Lung (tissue), 12 donors: Measurements from ENCODE around the gene TFF3. TPM values are rescaled to one million over a fixed set of nuclear protein-coding genes. Genes with fewer than 3 reads are reported as not detected.

Source experiments
- ATAC-seq: fragments of 200-7000 bp; cut with Tn5 transposase; one replicate; pipeline ENCODE4 v1.9.1; 2020; ENCODE audit warnings: moderate number of reproducible peaks; ENCODE audit not compliant: insufficient read depth, low FRiP score
- DNase-seq, 3 donors: peaks; one replicate each; pipeline ENCODE4 v3.0.0-alpha.2; 2013 to 2017
- H3K27ac ChIP-seq, 2 donors: one replicate each; pipeline ENCODE4 v1.5.1; 2013; ENCODE audit warnings: mild to moderate bottlenecking in 2 of 2, moderate library complexity in 2 of 2, control low read depth in 1 of 2, inconsistent platforms in 1 of 2, low read depth in 1 of 2, low read length in 1 of 2
- H3K27me3 ChIP-seq, 3 donors: one replicate each; pipeline ENCODE4 v1.5.1; 2013; ENCODE audit warnings: low read length in 2 of 3; ENCODE audit not compliant: control insufficient read depth in 3 of 3, insufficient read depth in 3 of 3
- H3K36me3 ChIP-seq, 4 donors: one replicate each; pipeline ENCODE4 v1.5.1; 2013; ENCODE audit warnings: low read length in 4 of 4, mild to moderate bottlenecking in 1 of 4, moderate library complexity in 1 of 4; ENCODE audit not compliant: control insufficient read depth in 4 of 4, insufficient read depth in 4 of 4
- H3K4me1 ChIP-seq, 5 donors: one replicate each; pipeline ENCODE4 v1.5.1; 2013; ENCODE audit warnings: low read length in 5 of 5, mild to moderate bottlenecking in 2 of 5, moderate library complexity in 1 of 5; ENCODE audit not compliant: control insufficient read depth in 5 of 5, insufficient read depth in 5 of 5
- H3K4me3 ChIP-seq: one replicate; pipeline ENCODE4 v1.5.1; 2013; ENCODE audit warnings: mild to moderate bottlenecking, control low read depth, moderate library complexity
- H3K9ac ChIP-seq, 2 donors: one replicate each; pipeline ENCODE4 v1.5.1; 2013; ENCODE audit warnings: low read length in 2 of 2, control low read depth in 1 of 2; ENCODE audit not compliant: insufficient read depth in 1 of 2
- H3K9me3 ChIP-seq, 4 donors: one replicate each; pipeline ENCODE4 v1.5.1; 2013; ENCODE audit warnings: low read length in 3 of 4, mild to moderate bottlenecking in 1 of 4, moderate library complexity in 1 of 4; ENCODE audit not compliant: control insufficient read depth in 4 of 4, insufficient read depth in 3 of 4
- WGBS, 2 donors: extraction: QIAGEN DNeasy Blood & Tissue Kit; methylation state at CpG; one replicate each; pipeline ENCODE4 v1.1.7; 2013; 5-methylcytosine and 5-hydroxymethylcytosine counted together
- polyA plus RNA-seq, 2 donors: library from polyadenylated mRNA; stranded (reverse); fragments of 200-250 nt; gene quantifications; one replicate each; pipeline ENCODE4 v1.2.1, GENCODE V29; 2013
- total RNA-seq, 2 donors: library from RNA; depleted of rRNA in 1 of 2; stranded (reverse); fragments of >200 nt in 1 of 2; gene quantifications; one replicate each; pipeline ENCODE4 v1.2.1, GENCODE V29; 2014 to 2021
- TF ChIP-seq, protein P1 (sequence below): IDR thresholded peaks from 2 replicates; pipeline ENCODE4 v1.5.1; 2012; ENCODE audit warnings: mild to moderate bottlenecking; ENCODE audit errors: control extremely low read depth, extremely low read depth
- donor health status: control.
- donor health status: control.
- donor health status: Bipolar disorder and iron deficiency.
- donor health status: healthy.
- donor health status: DM: yes; HTN: yes; CAD: no.

The TFF3 gene
- total and polyA plus RNA-seq, 4 donors = 23.9 to 54.0 (median 34.3) TPM

DNA sequence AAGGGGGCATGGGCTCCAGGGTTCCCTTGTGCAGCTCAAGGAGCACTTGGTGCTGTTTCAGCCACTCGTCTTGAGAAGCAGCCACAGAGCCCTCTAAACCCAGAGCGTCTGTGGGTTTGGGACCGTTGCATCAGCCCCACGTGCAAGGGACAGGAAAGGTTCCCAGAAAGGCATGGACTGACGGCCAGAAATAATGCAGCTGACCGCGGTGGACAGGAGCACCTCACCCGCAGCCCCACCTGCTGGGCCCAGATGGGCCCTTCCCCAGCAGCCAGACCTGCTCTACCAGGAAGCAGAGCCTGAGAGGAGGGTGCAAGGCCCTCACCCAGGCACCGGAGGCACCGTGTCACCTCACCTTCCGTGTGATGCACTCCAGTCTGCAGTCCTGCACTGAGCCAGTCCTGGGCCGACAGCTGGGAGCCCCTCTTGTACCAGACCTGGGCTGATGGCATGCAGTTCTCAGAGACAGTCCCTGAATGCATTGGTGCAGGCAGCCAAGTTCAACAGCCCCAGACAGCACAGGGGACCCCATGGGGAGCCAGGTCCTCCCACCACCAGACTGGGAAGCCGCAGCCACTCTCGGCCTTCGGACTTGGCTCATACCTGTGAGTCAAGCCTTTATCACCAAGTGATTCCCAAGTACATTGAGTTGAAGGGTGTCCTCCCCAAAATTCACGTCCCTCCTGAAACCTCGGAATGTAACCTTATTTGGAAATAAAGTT, 4.8 kb upstream of the TFF3 start:
- Histone ChIP-seq H3K27me3 (no peaks in the 10 kb centered on the region), H3K36me3 (no peaks in the 10 kb centered on the region), H3K9me3 (peaks cover 0 to 2% (median 0%) of the 10 kb centered on the region in 4 donors), H3K4me3 (no peak overlapping the region), H3K27ac (no peak overlapping the region), H3K4me1 (peaks cover 0 to 7% (median 0%) of the 10 kb centered on the region in 5 donors), H3K9ac (no peak overlapping the region)
- TF ChIP-seq, protein P1, sequence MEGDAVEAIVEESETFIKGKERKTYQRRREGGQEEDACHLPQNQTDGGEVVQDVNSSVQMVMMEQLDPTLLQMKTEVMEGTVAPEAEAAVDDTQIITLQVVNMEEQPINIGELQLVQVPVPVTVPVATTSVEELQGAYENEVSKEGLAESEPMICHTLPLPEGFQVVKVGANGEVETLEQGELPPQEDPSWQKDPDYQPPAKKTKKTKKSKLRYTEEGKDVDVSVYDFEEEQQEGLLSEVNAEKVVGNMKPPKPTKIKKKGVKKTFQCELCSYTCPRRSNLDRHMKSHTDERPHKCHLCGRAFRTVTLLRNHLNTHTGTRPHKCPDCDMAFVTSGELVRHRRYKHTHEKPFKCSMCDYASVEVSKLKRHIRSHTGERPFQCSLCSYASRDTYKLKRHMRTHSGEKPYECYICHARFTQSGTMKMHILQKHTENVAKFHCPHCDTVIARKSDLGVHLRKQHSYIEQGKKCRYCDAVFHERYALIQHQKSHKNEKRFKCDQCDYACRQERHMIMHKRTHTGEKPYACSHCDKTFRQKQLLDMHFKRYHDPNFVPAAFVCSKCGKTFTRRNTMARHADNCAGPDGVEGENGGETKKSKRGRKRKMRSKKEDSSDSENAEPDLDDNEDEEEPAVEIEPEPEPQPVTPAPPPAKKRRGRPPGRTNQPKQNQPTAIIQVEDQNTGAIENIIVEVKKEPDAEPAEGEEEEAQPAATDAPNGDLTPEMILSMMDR = no peak
- 46 to 59% methylated on average over 17 of the region's 17 CpGs for WGBS, 2 donors
- ATAC-seq (no peak), DNase-seq (no peak)

DNA sequence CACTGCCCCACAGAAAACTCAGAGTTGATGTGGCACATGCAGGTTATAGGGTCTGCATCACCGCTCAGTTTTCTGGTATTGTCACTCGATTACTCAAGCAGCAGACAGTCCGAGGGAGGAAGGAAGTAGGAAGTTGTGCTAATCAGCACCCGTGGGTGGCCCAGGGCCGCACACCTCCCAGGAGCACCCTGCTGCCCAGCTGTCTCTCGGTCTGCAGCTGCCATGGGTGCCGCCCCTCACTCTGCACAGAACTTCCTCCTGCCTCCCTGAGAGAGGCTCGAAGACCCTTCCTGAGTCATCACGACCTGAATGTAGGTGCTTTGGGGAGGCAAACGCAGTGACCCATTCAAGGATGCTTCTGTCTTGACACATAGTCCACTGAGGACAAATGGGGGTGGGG, 4.2 kb upstream of the TFF3 start:
- 19 to 42% methylated on average over 10 of the region's 10 CpGs for WGBS, 2 donors
- Histone ChIP-seq H3K27ac (no peak overlapping the region), H3K36me3 (no peaks in the 10 kb centered on the region), H3K9me3 (no peaks in the 10 kb centered on the region), H3K27me3 (no peaks in the 10 kb centered on the region), H3K4me1 (peaks cover 0 to 8% (median 0%) of the 10 kb centered on the region in 5 donors), H3K9ac (no peak overlapping the region), H3K4me3 (no peak overlapping the region)
- no peak for ATAC-seq
- DNase-seq = no peak
- TF ChIP-seq, protein P1 = no peak

DNA sequence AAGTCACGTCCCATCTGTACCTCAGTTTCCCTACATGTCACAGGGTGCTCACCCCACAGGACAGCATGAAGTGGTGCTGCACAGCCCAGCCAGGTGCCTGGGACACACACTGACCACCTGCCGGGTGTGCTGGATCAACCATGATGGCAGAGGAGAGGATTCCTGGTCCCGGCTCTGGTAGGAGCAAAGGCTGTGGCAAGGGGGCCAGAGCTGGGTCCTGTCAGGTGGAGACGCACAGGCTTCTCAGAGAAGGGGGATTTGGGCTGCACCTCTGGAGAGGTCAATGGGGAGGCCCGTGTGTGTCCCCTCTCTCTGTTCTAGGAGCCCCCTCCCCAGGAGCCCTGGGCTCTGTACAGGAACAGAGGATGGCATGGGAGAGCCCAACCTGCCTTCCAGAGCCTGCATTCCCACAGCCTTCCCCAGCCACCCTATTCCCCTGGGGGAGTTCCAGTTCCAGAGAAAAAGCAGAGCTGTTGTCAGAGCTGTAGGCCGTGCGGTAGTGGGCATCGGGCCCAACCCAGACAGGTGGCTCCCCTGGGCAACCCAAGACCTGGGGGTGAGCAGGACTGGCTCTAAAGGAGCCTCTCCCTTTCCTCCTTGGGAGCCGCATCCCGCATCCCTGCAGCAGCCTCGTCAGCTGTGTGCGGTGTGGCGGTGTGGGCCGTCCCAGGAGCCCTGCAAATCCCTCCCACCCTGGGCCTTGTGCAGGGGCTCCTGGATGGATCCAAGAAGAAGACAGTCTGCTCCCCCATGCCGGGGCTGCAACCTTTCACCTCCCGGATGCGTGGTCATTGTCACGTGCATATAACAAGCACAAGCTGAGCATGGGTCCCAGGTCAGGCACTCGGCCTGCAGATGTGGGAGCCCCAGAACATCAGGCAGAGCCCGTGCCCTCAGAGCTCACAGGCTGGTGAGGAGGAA, 2.9 kb upstream of the TFF3 start:
- H3K9ac ChIP-seq = no peak overlapping the region
- H3K9me3 ChIP-seq = no peaks in the 10 kb centered on the region
- TF ChIP-seq, protein P1 = no peak
- DNase-seq = no peak
- ATAC-seq = no peak
- peaks cover 0 to 16% (median 4%) of the 10 kb centered on the region in 5 donors for H3K4me1 ChIP-seq
- 83 to 92% methylated on average over 20 of the region's 20 CpGs for WGBS, 2 donors
- no peak overlapping the region for H3K27ac ChIP-seq
- H3K27me3 ChIP-seq = no peaks in the 10 kb centered on the region
- H3K36me3 ChIP-seq = no peaks in the 10 kb centered on the region
- H3K4me3 ChIP-seq = no peak overlapping the region
